K562 (cell line): ENCODE data around the gene CYP4V2. TPM values are rescaled to one million over a fixed set of nuclear protein-coding genes. Genes with fewer than 3 reads are reported as not detected.

Experiments
- CREB1 ChIP-seq, 2 experiments: sonication (generic) in 1 of 2; formaldehyde crosslinking in 1 of 2; IDR thresholded peaks; 2 replicates each; pipeline versions ENCODE4 v1.6.1 to v1.8.0; 2012 to 2022; ENCODE audit warnings: inconsistent platforms in 1 of 2, mild to moderate bottlenecking in 1 of 2, missing genetic modification reagents in 1 of 2, moderate library complexity in 1 of 2
- GTF2A2 ChIP-seq: IDR thresholded peaks from 2 replicates; pipeline ENCODE4 v1.6.1; 2016; ENCODE audit warnings: mild to moderate bottlenecking, missing genetic modification characterization, missing compliant biosample characterization
- HDAC2 ChIP-seq: fragments of 450-650 bp; IDR thresholded peaks from 2 replicates; pipeline ENCODE4 v1.6.1; 2016; ENCODE audit warnings: mild to moderate bottlenecking
- HNRNPH1 ChIP-seq: fragments of 200-400 bp; formaldehyde crosslinking; optimal IDR thresholded peaks from 2 replicates; pipeline ENCODE3; 2017; ENCODE audit warnings: low read depth, mild to moderate bottlenecking, low read length, moderate library complexity
- ILK ChIP-seq: fragments of 450-650 bp; IDR thresholded peaks from 2 replicates; pipeline ENCODE4 v1.6.1; 2016; ENCODE audit warnings: missing genetic modification characterization, low read depth, mild to moderate bottlenecking, missing compliant biosample characterization, moderate library complexity, borderline replicate concordance
- KAT8 ChIP-seq: fragments of 450-650 bp; IDR thresholded peaks from 2 replicates; pipeline ENCODE4 v1.6.1; 2016; ENCODE audit warnings: low read depth, mild to moderate bottlenecking
- KDM5B ChIP-seq: fragments of 200-600 bp; sonication (generic); IDR thresholded peaks from 2 replicates; pipeline ENCODE4 v1.6.1; 2012; ENCODE audit warnings: low read depth, mild to moderate bottlenecking, moderate library complexity, low read length, control low read depth, inconsistent platforms; ENCODE audit not compliant: insufficient replicate concordance
- NFYB ChIP-seq: IDR thresholded peaks from 2 replicates; pipeline ENCODE4 v1.6.1; 2011; ENCODE audit warnings: mild to moderate bottlenecking, moderate library complexity; ENCODE audit not compliant: insufficient read length; ENCODE audit errors: extremely low read depth
- POLR2A ChIP-seq: fragments of 450-650 bp; conservative IDR thresholded peaks from 2 replicates; pipeline ENCODE4 v1.6.1; 2016
- POLR2AphosphoS5 ChIP-seq: IDR thresholded peaks from 2 replicates; pipeline ENCODE4 v1.6.1; 2011; ENCODE audit warnings: mild to moderate bottlenecking, low read depth, low read length, moderate library complexity; ENCODE audit not compliant: control insufficient read depth, insufficient read depth
- RFX7 ChIP-seq: fragments of 250-450 bp; sonication (Bioruptor Pico); IDR thresholded peaks from 2 replicates; pipeline ENCODE4 v1.5.1; 2021; ENCODE audit warnings: mild to moderate bottlenecking
- SIRT6 ChIP-seq: IDR thresholded peaks from one replicate; pipeline ENCODE4 v1.6.1; 2012; ENCODE audit warnings: low read depth, mild to moderate bottlenecking, control low read depth, inconsistent platforms, low read length, moderate library complexity
- SREBF1 ChIP-seq: fragments of 150-350 bp; IDR thresholded peaks from 2 replicates; pipeline ENCODE4 v1.6.1; 2014; ENCODE audit warnings: antibody characterized with exemption, low read depth, low read length, borderline replicate concordance
- SRSF3 ChIP-seq: fragments of 200-400 bp; formaldehyde crosslinking; IDR thresholded peaks from 2 replicates; pipeline ENCODE4 v1.6.1; 2016; ENCODE audit warnings: mild to moderate bottlenecking, low read length, moderate library complexity; ENCODE audit not compliant: insufficient read depth
- STAT5B ChIP-seq: fragments of 250-450 bp; sonication (Bioruptor Pico); IDR thresholded peaks from 2 replicates; pipeline ENCODE4 v1.8.0; 2021; ENCODE audit warnings: mild to moderate bottlenecking, inconsistent platforms
- TCF3 ChIP-seq: sonication (generic); formaldehyde crosslinking; IDR thresholded peaks from 2 replicates; pipeline ENCODE4 v1.4.0; 2020; ENCODE audit warnings: mild to moderate bottlenecking, missing genetic modification reagents
- ZNF140 ChIP-seq: fragments of 250-450 bp; sonication (Bioruptor Pico); IDR thresholded peaks from 2 replicates; pipeline ENCODE4 v1.8.0; 2021; ENCODE audit warnings: moderate library complexity, mild to moderate bottlenecking, inconsistent platforms
- ZNF23 ChIP-seq: fragments of 250-450 bp; sonication (Bioruptor Pico); IDR thresholded peaks from 2 replicates; pipeline ENCODE4 v1.4.0; 2020; ENCODE audit warnings: mild to moderate bottlenecking
- polyA plus RNA-seq, 8 experiments: library from polyadenylated mRNA; depleted of rRNA in 4 of 8; stranded (reverse) in 5 of 8; unstranded in 3 of 8; fragments of >200 nt; fragmentation: Nextera tagmentation in 2 of 8; fragmentation: Illumina TruSeq in 1 of 8; extraction: Ambion mirVana in 2 of 8; extraction: Trizol in 1 of 8; gene quantifications; 2 replicates each; pipeline versions ENCODE4 v1.2.1 to v1.2.3, GENCODE V29; 2011 to 2014; ENCODE audit warnings: inconsistent platforms in 1 of 8, missing spikeins in 1 of 8
- total RNA-seq, 7 experiments: library from RNA; depleted of rRNA in 6 of 7; stranded (reverse); fragments of >200 nt in 6 of 7; fragmentation: Illumina TruSeq in 2 of 7; extraction: Trizol in 2 of 7; gene quantifications; 2 replicates each; pipeline versions ENCODE4 v1.2.1 to v1.2.3, GENCODE V29; 2011 to 2021; ENCODE audit warnings: low replicate concordance in 1 of 7
- TF ChIP-seq, protein P1 (sequence below): fragments of 450-650 bp; IDR thresholded peaks from 2 replicates; pipeline ENCODE4 v1.6.1; 2018; ENCODE audit warnings: mild to moderate bottlenecking, low read depth; ENCODE audit not compliant: partially characterized antibody
- TF ChIP-seq, protein P2 (sequence below), 2 experiments: fragments of 450-650 bp in 1 of 2; sonication (generic) in 1 of 2; formaldehyde crosslinking in 1 of 2; IDR thresholded peaks in 1 of 2; conservative IDR thresholded peaks in 1 of 2; 2 replicates each; pipeline versions ENCODE4 v1.6.1 to v1.8.1; 2016 to 2023; ENCODE audit warnings: mild to moderate bottlenecking in 2 of 2, moderate library complexity in 2 of 2, inconsistent platforms in 1 of 2, missing genetic modification reagents in 1 of 2
- TF ChIP-seq, protein P3 (sequence below): fragments of 250-450 bp; sonication (Bioruptor Pico); IDR thresholded peaks from 2 replicates; pipeline ENCODE4 v1.4.0; 2020; ENCODE audit warnings: mild to moderate bottlenecking
- TF ChIP-seq, protein P4 (sequence below): fragments of 450-650 bp; formaldehyde crosslinking; IDR thresholded peaks from 2 replicates; pipeline ENCODE4 v1.4.0; 2020; ENCODE audit warnings: mild to moderate bottlenecking, moderate library complexity

Gene CYP4V2
- total and polyA plus RNA-seq, 9 of the 15 experiments (the other 6 are each of a cell fraction or from before 2014, with no cell fraction given): 1.1 to 8.3 (median 3.9) TPM

DNA sequence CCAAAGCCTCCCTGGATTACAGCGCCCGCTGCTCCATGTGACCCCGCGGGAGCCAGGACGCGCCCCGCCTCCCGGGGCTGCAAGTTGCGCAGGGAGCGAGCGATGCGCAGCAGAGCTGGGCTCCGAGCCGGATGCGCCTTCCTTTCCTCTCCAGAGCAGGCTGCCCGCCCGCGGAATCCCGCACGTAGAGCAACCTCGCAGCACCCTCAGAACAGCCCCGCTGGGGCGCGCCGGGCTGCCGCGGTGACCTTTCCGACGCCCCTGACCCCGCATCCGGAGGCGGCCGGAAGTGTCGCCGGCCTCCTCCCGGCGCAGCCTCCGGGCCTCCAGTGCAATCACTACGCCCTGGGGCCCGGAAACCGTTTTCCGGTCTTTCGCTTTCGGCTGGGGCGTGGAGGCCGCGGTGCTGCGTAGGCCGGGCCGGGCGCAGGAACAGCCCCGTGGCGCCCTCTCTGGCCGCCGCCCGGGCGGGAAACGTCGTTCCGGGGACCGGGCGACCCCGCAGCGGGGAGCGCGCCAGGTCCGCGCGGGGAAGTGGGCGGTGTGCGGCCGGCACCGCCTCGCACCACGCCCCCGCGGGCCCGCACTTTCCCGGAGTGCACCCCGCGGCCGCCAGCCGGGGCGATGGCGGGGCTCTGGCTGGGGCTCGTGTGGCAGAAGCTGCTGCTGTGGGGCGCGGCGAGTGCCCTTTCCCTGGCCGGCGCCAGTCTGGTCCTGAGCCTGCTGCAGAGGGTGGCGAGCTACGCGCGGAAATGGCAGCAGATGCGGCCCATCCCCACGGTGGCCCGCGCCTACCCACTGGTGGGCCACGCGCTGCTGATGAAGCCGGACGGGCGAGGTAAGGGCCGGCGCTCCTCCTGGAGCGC lies at the start of gene CYP4V2 (continued):
- TF ChIP-seq TCF3: 0 out of 2 replicates have a peak, but pooled peaks have one; percentile 3
- TF ChIP-seq, protein P1, sequence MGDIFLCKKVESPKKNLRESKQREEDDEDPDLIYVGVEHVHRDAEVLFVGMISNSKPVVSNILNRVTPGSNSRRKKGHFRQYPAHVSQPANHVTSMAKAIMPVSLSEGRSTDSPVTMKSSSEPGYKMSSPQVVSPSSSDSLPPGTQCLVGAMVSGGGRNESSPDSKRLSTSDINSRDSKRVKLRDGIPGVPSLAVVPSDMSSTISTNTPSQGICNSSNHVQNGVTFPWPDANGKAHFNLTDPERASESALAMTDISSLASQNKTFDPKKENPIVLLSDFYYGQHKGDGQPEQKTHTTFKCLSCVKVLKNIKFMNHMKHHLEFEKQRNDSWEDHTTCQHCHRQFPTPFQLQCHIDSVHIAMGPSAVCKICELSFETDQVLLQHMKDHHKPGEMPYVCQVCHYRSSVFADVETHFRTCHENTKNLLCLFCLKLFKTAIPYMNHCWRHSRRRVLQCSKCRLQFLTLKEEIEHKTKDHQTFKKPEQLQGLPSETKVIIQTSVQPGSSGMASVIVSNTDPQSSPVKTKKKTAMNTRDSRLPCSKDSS: no peak
- TF ChIP-seq SRSF3: no peak
- TF ChIP-seq SREBF1: no peak
- TF ChIP-seq ZNF23: no peak
- no peak for TF ChIP-seq ILK
- TF ChIP-seq ZNF140 (CRISPR knock-in tag): no peak
- peak; percentile 86 for TF ChIP-seq POLR2A
- TF ChIP-seq KDM5B: peak; percentile 40
- TF ChIP-seq, protein P2, sequence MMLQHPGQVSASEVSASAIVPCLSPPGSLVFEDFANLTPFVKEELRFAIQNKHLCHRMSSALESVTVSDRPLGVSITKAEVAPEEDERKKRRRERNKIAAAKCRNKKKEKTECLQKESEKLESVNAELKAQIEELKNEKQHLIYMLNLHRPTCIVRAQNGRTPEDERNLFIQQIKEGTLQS (IDR thresholded peaks at IDR 0.05): no peak
- TF ChIP-seq, protein P2 (CRISPR knock-in tag; conservative IDR thresholded peaks at IDR 0.05): 0 out of 2 replicates have a peak, but pooled peaks have one; percentile 47
- TF ChIP-seq SIRT6: no peak
- TF ChIP-seq KAT8: no peak
- TF ChIP-seq, protein P3, sequence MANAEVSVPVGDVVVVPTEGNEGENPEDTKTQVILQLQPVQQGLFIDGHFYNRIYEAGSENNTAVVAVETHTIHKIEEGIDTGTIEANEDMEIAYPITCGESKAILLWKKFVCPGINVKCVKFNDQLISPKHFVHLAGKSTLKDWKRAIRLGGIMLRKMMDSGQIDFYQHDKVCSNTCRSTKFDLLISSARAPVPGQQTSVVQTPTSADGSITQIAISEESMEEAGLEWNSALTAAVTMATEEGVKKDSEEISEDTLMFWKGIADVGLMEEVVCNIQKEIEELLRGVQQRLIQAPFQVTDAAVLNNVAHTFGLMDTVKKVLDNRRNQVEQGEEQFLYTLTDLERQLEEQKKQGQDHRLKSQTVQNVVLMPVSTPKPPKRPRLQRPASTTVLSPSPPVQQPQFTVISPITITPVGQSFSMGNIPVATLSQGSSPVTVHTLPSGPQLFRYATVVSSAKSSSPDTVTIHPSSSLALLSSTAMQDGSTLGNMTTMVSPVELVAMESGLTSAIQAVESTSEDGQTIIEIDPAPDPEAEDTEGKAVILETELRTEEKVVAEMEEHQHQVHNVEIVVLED (CRISPR knock-in tag): peak; percentile 60
- no peak for TF ChIP-seq RFX7 (CRISPR knock-in tag)
- TF ChIP-seq STAT5B (CRISPR knock-in tag): no peak
- peak; percentile 30 for TF ChIP-seq POLR2AphosphoS5
- TF ChIP-seq HNRNPH1: no peak
- no peak for TF ChIP-seq GTF2A2 (tag)
- 0 out of 2 replicates have a peak, but pooled peaks have one; percentile 33 for TF ChIP-seq HDAC2
- no peak for TF ChIP-seq NFYB
- 0 out of 2 replicates have a peak, but pooled peaks have one; percentile 58 for TF ChIP-seq CREB1 (IDR thresholded peaks at IDR 0.05)
- TF ChIP-seq CREB1 (CRISPR knock-in tag; IDR thresholded peaks at IDR 0.05): no peak; the same call in 1 of the 2 replicates
- TF ChIP-seq, protein P4, sequence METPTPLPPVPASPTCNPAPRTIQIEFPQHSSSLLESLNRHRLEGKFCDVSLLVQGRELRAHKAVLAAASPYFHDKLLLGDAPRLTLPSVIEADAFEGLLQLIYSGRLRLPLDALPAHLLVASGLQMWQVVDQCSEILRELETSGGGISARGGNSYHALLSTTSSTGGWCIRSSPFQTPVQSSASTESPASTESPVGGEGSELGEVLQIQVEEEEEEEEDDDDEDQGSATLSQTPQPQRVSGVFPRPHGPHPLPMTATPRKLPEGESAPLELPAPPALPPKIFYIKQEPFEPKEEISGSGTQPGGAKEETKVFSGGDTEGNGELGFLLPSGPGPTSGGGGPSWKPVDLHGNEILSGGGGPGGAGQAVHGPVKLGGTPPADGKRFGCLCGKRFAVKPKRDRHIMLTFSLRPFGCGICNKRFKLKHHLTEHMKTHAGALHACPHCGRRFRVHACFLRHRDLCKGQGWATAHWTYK (CRISPR knock-in tag): no peak
